Stimulated activated CD4-positive, alpha-beta T cell treated with anti-CD3 and anti-CD28 coated beads, TNF-alpha, amount 100 ng/mL, for 4 hours (primary cell): ENCODE results near the gene PLA2G4E.

Experiments
- DNase-seq, 3 experiments: peaks; one replicate each; pipeline ENCODE4 v3.0.0-alpha.2; 2020; ENCODE audit warnings: low read depth in 3 of 3

Gene PLA2G4E

GRCh38 chr15:42020713-42021273 lies at the start of gene PLA2G4E:
PLA2G4E (minus strand) TSS chr15:42021042; CDS start chr15:42021030, 12 bp downstream.
- DNase-seq, result no peak

GRCh38 chr15:42070279-42070975 lies 49.6 kb upstream of the PLA2G4E start:
- DNase-seq, result no peak

- DNase-seq, result no peak
Measured at GRCh38 chr15:42069496-42070278, 48.8 kb upstream of the PLA2G4E start.

- no peak for DNase-seq
Measured at GRCh38 chr15:42069025-42069424, 48.2 kb upstream of the PLA2G4E start.

GRCh38 chr15:42068601-42069000 lies 47.8 kb upstream of the PLA2G4E start:
- no peak for DNase-seq

- DNase-seq, result no peak
Measured at GRCh38 chr15:42066764-42067415, 46.0 kb upstream of the PLA2G4E start.

- no peak for DNase-seq
Measured at GRCh38 chr15:42065468-42065867, 44.6 kb upstream of the PLA2G4E start.

- DNase-seq, result no peak
Measured at GRCh38 chr15:42065033-42065432, 44.2 kb upstream of the PLA2G4E start.

- DNase-seq, result no peak
Measured at GRCh38 chr15:42064271-42064670, 43.4 kb upstream of the PLA2G4E start.

GRCh38 chr15:42063122-42063848 lies 42.4 kb upstream of the PLA2G4E start:
- no peak for DNase-seq

- DNase-seq, result no peak
Measured at GRCh38 chr15:42062284-42062806, 41.5 kb upstream of the PLA2G4E start.

GRCh38 chr15:42060797-42061196 lies 40.0 kb upstream of the PLA2G4E start:
- DNase-seq, result no peak

GRCh38 chr15:42060477-42060763 lies 39.6 kb upstream of the PLA2G4E start:
- DNase-seq, result no peak

GRCh38 chr15:42059661-42060476 lies 39.0 kb upstream of the PLA2G4E start:
- peak; percentile 42 to 63 (median 55) for DNase-seq

GRCh38 chr15:42058791-42059190 lies 37.9 kb upstream of the PLA2G4E start:
- no peak for DNase-seq

- no peak for DNase-seq
Measured at GRCh38 chr15:42057799-42058646, 37.2 kb upstream of the PLA2G4E start.

GRCh38 chr15:42056934-42057798 lies 36.3 kb upstream of the PLA2G4E start:
- peak; percentile 17 to 32 (median 20) for DNase-seq

- no peak for DNase-seq
Measured at GRCh38 chr15:42053914-42054313, 33.1 kb upstream of the PLA2G4E start.

GRCh38 chr15:42053010-42053409 lies 32.2 kb upstream of the PLA2G4E start:
- DNase-seq, result no peak
